DOHH2 (cell line): ENCODE results near the gene GAGE12G.
"Not testable (repeated sequence)": the region's sequence is repeated elsewhere in the genome, so short reads cannot be mapped to it uniquely, and the experiment has no call there.

ENCODE experiments used
- H3F3A ChIP-seq: fragments of 200-600 bp; sonication (generic), shearing (Covaris generic); 2 replicates; pipeline ENCODE4 v1.6.0; 2016; ENCODE audit warnings: antibody characterized with exemption, mild to moderate bottlenecking; ENCODE audit not compliant: control insufficient read depth, insufficient read depth
- H3K27ac ChIP-seq: fragments of 200-600 bp; sonication (generic); 2 replicates; pipeline ENCODE4 v1.5.1; 2014; ENCODE audit warnings: low read depth, mild to moderate bottlenecking, low read length, moderate library complexity
- H3K27me3 ChIP-seq: fragments of 200-600 bp; sonication (generic); 2 replicates; pipeline ENCODE4 v1.6.1; 2014; ENCODE audit warnings: mild to moderate bottlenecking, low read length, mixed read lengths; ENCODE audit not compliant: control insufficient read depth
- H3K36me3 ChIP-seq: fragments of 200-600 bp; sonication (generic); 2 replicates; pipeline ENCODE4 v1.6.1; 2014; ENCODE audit warnings: mild to moderate bottlenecking, low read length, moderate library complexity, mixed read lengths; ENCODE audit not compliant: control insufficient read depth
- H3K4me1 ChIP-seq: fragments of 200-600 bp; sonication (generic); 2 replicates; pipeline ENCODE4 v1.6.1; 2014; ENCODE audit warnings: mild to moderate bottlenecking, low read length, mixed read lengths; ENCODE audit not compliant: control insufficient read depth
- H3K4me2 ChIP-seq: fragments of 200-600 bp; sonication (generic); 2 replicates; pipeline ENCODE4 v1.6.0; 2014; ENCODE audit warnings: mild to moderate bottlenecking, low read length, moderate library complexity
- H3K4me3 ChIP-seq: fragments of 200-600 bp; sonication (generic); 2 replicates; pipeline ENCODE4 v1.5.1; 2014; ENCODE audit warnings: mild to moderate bottlenecking, low read length, mixed read lengths
- H3K79me2 ChIP-seq: fragments of 200-600 bp; sonication (generic); 2 replicates; pipeline ENCODE4 v1.6.1; 2014; ENCODE audit warnings: mild to moderate bottlenecking, low read length, mixed read lengths; ENCODE audit not compliant: control insufficient read depth
- H3K9me2 ChIP-seq: fragments of 200-600 bp; sonication (generic); replicated peaks from 2 replicates; pipeline ENCODE4 v1.6.1; 2014; ENCODE audit warnings: mild to moderate bottlenecking, low read length, mixed read lengths; ENCODE audit not compliant: control insufficient read depth
- H3K9me3 ChIP-seq: fragments of 200-600 bp; sonication (generic); 2 replicates; pipeline ENCODE4 v1.6.1; 2014; ENCODE audit warnings: antibody characterized with exemption, low read length, mixed read lengths; ENCODE audit not compliant: control insufficient read depth, insufficient read depth
- H4K20me1 ChIP-seq: fragments of 200-600 bp; sonication (generic); 2 replicates; pipeline ENCODE4 v1.6.0; 2014; ENCODE audit warnings: low read depth, mild to moderate bottlenecking, antibody characterized with exemption, low read length, moderate library complexity; ENCODE audit not compliant: control insufficient read depth, insufficient read depth
- EZH2phosphoT487 ChIP-seq: fragments of 200-600 bp; sonication (generic); IDR thresholded peaks from 2 replicates; pipeline ENCODE4 v1.6.1; 2017; ENCODE audit warnings: borderline replicate concordance, mild to moderate bottlenecking, antibody characterized with exemption, low read length, moderate library complexity, mixed read lengths
- TF ChIP-seq, protein P1 (sequence below): fragments of 200-600 bp; sonication (generic); IDR thresholded peaks from one replicate; pipeline ENCODE4 v1.5.1; 2014; ENCODE audit warnings: antibody characterized with exemption, mild to moderate bottlenecking, low read depth, low read length; ENCODE audit not compliant: poor library complexity, severe bottlenecking

The GAGE12G gene

DNA sequence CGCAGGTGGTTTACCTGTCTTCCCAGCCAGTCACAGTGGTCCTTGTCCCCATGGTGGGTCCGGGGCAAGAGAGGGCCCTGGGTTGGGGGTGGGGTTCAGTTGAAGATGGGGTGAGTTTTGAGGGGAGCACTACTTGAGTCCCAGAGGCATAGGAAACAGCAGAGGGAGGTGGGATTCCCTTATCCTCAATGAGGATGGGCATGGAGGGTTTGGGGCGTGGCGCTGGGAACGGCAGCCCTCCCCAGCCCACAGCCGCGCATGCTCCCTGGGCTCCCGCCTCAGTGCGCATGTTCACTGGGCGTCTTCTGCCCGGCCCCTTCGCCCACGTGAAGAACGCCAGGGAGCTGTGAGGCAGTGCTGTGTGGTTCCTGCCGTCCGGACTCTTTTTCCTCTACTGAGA is 19.0 kb downstream of the GAGE12G start, which contains the start of gene GAGE2A:
Gene GAGE2A, plus strand, starts transcription at position 301 of the 400 bp plus-strand sequence. CDS start 1,155 bp downstream, outside the sequence.
- H3K9me2 ChIP-seq, H3K27me3 ChIP-seq, H3K4me2 ChIP-seq, H3K9me3 ChIP-seq, H4K20me1 ChIP-seq, H3K4me3 ChIP-seq, H3K79me2 ChIP-seq, H3K4me1 ChIP-seq, H3F3A ChIP-seq, H3K27ac ChIP-seq, H3K36me3 ChIP-seq: not testable (repeated sequence)

DNA sequence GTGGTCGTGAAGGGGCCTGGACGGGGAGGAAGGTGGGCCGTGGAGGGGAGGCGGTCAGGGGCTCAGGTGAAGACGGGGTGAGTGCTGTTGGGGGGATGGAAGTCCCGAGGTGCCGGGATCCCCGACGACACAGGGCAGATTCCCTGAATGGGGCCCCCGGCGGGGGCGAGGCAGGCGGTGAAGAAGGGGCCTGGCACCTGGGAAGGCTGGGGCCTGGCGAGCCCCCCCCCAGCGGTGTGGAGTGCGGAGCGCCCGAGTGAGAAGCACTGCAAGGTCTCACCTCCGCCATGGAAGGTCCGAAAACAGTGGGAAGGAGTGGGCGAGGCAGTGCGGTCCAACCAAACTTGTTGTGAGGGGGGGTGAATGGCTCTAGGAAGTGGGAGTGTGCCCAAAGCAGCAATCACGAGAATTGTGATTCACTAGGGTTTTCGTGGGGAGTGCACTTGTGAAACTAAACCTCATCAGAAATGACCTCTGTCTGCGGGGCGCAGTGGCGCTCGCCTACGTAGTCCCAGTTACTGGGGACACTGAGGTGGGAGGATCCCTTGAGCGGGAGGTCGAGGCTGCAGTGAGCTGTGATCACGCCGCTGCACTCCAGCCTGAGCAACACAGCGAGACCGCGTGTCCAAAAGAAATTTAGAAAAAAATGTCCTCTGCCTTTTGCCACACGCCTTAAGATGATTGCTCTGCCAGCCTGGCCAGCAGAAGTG is 19.7 kb downstream of the GAGE12G start:
- not testable (repeated sequence) for H4K20me1 ChIP-seq, H3K79me2 ChIP-seq, H3K4me1 ChIP-seq, H3K9me3 ChIP-seq, H3K4me3 ChIP-seq, H3K36me3 ChIP-seq, H3F3A ChIP-seq, H3K4me2 ChIP-seq, H3K27ac ChIP-seq, H3K9me2 ChIP-seq, H3K27me3 ChIP-seq

DNA sequence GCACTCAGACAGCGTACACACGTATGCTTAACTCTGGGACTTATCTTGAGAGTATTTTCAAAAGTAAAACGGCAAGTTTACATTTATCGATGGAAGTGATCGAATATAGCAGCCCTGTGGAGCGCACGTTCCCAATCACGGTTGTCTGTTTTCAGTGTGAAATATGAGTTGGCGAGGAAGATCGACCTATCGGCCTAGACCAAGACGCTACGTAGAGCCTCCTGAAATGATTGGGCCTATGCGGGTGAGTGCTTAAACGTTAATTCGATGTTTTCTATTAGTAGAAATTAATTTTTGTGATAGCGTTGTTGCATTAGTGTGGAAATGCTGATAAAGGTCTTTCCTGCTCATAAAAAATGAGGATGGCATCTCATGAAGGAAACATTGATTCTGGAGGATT is 20.3 kb downstream of the GAGE12G start:
- H3F3A ChIP-seq, H3K36me3 ChIP-seq, H3K27me3 ChIP-seq, H3K9me3 ChIP-seq, H3K9me2 ChIP-seq, H3K27ac ChIP-seq, H3K79me2 ChIP-seq, H3K4me1 ChIP-seq, H3K4me3 ChIP-seq, H3K4me2 ChIP-seq, H4K20me1 ChIP-seq: not testable (repeated sequence)

DNA sequence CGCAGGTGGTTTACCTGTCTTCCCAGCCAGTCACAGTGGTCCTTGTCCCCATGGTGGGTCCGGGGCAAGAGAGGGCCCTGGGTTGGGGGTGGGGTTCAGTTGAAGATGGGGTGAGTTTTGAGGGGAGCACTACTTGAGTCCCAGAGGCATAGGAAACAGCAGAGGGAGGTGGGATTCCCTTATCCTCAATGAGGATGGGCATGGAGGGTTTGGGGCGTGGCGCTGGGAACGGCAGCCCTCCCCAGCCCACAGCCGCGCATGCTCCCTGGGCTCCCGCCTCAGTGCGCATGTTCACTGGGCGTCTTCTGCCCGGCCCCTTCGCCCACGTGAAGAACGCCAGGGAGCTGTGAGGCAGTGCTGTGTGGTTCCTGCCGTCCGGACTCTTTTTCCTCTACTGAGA is 28.5 kb downstream of the GAGE12G start, which contains the start of gene GAGE1:
Gene GAGE1, plus strand, starts transcription at position 301 of the 400 bp plus-strand sequence. CDS start 1,155 bp downstream, outside the sequence.
- not testable (repeated sequence) for H3F3A ChIP-seq, H3K9me2 ChIP-seq, H3K36me3 ChIP-seq, H3K9me3 ChIP-seq, H3K4me2 ChIP-seq, H3K4me3 ChIP-seq, H4K20me1 ChIP-seq, H3K4me1 ChIP-seq, H3K27ac ChIP-seq, H3K27me3 ChIP-seq, H3K79me2 ChIP-seq

DNA sequence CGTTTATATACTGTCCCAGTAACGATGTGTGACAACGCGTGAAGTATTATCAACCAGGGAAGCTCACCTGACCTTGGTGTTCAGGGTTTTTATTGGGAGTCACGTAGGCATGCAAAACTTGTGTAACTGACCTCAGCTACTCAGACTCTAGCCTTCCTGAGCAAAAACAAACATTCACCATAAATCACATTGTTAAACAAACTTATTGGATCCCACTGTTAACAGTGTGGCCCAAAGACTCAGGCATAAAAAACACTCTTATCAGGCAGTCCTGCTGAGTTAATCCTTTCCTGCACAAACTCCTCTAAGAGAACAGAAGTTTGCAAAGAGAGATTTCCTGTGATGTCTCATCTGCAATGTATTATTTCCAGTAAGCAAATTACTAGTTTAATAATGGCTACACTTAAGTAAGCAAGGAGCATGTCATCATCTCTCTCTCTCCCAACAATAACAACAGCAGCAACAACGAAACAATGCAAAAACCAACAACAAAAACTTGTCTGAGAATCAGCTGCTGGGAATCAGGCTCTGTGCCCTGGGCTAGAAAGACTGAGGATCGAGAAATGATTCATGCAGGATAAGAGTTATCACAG is 40.6 kb downstream of the GAGE12G start:
- Histone ChIP-seq H3K4me1 (no peaks in the 10 kb centered on the region), H3K4me3 (no peak overlapping the region), H3K27me3 (no peaks in the 10 kb centered on the region)

More for the DNA sequence above, 40.6 kb downstream of the GAGE12G start:
- Histone ChIP-seq H3K9me3 (no peaks in the 10 kb centered on the region), H3K36me3 (no peaks in the 10 kb centered on the region), H3K79me2 (no peaks in the 10 kb centered on the region), H4K20me1 (no peaks in the 10 kb centered on the region), H3K4me2 (no peak overlapping the region), H3K9me2 (no peaks in the 10 kb centered on the region), H3K27ac (no peak overlapping the region), H3F3A (no peaks in the 10 kb centered on the region)
- TF ChIP-seq, protein P1, sequence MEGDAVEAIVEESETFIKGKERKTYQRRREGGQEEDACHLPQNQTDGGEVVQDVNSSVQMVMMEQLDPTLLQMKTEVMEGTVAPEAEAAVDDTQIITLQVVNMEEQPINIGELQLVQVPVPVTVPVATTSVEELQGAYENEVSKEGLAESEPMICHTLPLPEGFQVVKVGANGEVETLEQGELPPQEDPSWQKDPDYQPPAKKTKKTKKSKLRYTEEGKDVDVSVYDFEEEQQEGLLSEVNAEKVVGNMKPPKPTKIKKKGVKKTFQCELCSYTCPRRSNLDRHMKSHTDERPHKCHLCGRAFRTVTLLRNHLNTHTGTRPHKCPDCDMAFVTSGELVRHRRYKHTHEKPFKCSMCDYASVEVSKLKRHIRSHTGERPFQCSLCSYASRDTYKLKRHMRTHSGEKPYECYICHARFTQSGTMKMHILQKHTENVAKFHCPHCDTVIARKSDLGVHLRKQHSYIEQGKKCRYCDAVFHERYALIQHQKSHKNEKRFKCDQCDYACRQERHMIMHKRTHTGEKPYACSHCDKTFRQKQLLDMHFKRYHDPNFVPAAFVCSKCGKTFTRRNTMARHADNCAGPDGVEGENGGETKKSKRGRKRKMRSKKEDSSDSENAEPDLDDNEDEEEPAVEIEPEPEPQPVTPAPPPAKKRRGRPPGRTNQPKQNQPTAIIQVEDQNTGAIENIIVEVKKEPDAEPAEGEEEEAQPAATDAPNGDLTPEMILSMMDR = no peak
- TF ChIP-seq EZH2phosphoT487 = no peak
